HG03175 (cell line): ENCODE measurements around the gene ABR.
"Not testable (repeated sequence)": the region's sequence is repeated elsewhere in the genome, so short reads cannot be mapped to it uniquely, and the experiment has no call there.

ENCODE experiments used
- ATAC-seq: cut with Tn5 transposase; IDR thresholded peaks from one replicate; pipeline ENCODE4 v1.9.1; 2021; ENCODE audit warnings: mild to moderate bottlenecking, moderate library complexity; ENCODE audit not compliant: unreplicated experiment

ABR gene

GRCh38 chr17:996554-997344 is 183.0 kb downstream of the ABR start, which contains the start of gene TIMM22:
Gene TIMM22 (plus strand): TSS chr17:997129. CDS start chr17:997143, 14 bp downstream.
- ATAC-seq: peak; percentile 93

GRCh38 chr17:995324-995723 is 184.5 kb downstream of the ABR start:
- not testable (repeated sequence) for ATAC-seq

GRCh38 chr17:992933-993332 is 186.8 kb downstream of the ABR start:
- ATAC-seq: no peak

GRCh38 chr17:988561-988960 is 191.2 kb downstream of the ABR start:
- no peak for ATAC-seq

- ATAC-seq: no peak
Observed at GRCh38 chr17:987931-988330, 191.8 kb downstream of the ABR start.

- no peak for ATAC-seq
Observed at GRCh38 chr17:986322-986929, 193.4 kb downstream of the ABR start.

GRCh38 chr17:983921-984320 is 195.9 kb downstream of the ABR start:
- ATAC-seq: no peak

- ATAC-seq: no peak
Observed at GRCh38 chr17:981292-981658, 198.5 kb downstream of the ABR start.

GRCh38 chr17:980406-981291 is 199.1 kb downstream of the ABR start:
- ATAC-seq: no peak

GRCh38 chr17:979539-980405 is 200.0 kb downstream of the ABR start, which contains the start of gene NXN:
Gene NXN (minus strand): TSS chr17:979776.
- peak; percentile 74 for ATAC-seq

GRCh38 chr17:979212-979538 is 200.6 kb downstream of the ABR start:
- no peak for ATAC-seq

GRCh38 chr17:978103-979093 is 201.4 kb downstream of the ABR start:
- no peak for ATAC-seq

- no peak for ATAC-seq
Observed at GRCh38 chr17:977166-977565, 202.6 kb downstream of the ABR start.

GRCh38 chr17:976312-976711 is 203.5 kb downstream of the ABR start:
- no peak for ATAC-seq

- no peak for ATAC-seq
Observed at GRCh38 chr17:975371-975915, 204.3 kb downstream of the ABR start.

- ATAC-seq: not testable (repeated sequence)
Observed at GRCh38 chr17:974778-975177, 205.0 kb downstream of the ABR start.

GRCh38 chr17:973053-973452 is 206.7 kb downstream of the ABR start:
- no peak for ATAC-seq

GRCh38 chr17:971861-972260 is 207.9 kb downstream of the ABR start:
- not testable (repeated sequence) for ATAC-seq

GRCh38 chr17:970364-970763 is 209.4 kb downstream of the ABR start:
- no peak for ATAC-seq
